Activated CD4-positive, CD25-positive, alpha-beta regulatory T cell treated with anti-CD3 and anti-CD28 coated beads, Interleukin-2, amount 50 U/mL, for 16 hours (primary cell): ENCODE measurements around the gene PRICKLE1.

Experiments
- DNase-seq: peaks from one replicate; pipeline ENCODE4 v3.0.0-alpha.2; 2020; ENCODE audit warnings: low read depth, low spot score

The PRICKLE1 gene

DNA sequence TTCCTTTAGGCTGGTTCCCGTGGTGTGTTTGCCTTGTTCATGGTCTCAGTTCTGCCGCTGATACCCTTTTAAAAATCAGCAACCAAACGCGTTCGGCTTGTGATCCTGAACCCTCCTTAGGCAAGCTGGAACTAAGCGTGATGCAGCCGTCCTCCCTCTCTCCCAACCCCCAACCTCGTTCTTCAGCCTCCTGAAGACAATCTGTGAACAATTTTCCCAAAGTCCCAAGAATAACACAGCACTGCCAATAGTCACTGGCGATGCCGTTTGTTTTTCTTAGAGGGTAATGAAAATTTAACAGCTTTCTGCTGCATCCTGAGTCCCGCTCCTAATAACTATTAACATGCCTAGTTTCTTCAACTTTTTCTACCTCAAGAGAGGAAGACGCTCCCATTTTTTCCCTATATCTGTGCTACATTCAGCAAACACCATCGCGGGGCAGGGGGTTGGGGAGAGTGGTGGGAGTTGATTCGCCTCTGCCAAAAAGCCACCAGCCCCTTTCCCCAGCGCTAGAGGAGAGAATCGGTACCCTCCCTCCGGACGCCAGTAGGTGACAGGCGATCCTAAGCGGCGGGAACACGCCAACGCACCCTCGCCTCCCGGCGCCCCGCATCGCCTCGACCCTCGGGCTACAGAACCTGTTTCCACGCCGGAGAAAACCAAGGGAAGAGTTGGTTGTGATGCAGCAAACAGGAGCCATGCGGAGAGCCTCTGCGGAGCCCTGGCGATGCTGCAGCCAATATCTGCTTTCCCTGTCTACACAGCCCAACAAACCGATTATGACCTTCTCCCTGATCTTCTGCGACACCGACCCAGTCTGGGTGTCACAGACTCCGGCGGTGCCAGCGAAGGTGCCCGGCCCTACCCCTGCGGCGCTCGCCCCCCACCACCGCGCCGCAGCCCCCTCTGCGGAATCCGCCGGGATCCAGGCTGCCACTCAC is 752 bp downstream of the PRICKLE1 start:
- DNase-seq = no peak

DNA sequence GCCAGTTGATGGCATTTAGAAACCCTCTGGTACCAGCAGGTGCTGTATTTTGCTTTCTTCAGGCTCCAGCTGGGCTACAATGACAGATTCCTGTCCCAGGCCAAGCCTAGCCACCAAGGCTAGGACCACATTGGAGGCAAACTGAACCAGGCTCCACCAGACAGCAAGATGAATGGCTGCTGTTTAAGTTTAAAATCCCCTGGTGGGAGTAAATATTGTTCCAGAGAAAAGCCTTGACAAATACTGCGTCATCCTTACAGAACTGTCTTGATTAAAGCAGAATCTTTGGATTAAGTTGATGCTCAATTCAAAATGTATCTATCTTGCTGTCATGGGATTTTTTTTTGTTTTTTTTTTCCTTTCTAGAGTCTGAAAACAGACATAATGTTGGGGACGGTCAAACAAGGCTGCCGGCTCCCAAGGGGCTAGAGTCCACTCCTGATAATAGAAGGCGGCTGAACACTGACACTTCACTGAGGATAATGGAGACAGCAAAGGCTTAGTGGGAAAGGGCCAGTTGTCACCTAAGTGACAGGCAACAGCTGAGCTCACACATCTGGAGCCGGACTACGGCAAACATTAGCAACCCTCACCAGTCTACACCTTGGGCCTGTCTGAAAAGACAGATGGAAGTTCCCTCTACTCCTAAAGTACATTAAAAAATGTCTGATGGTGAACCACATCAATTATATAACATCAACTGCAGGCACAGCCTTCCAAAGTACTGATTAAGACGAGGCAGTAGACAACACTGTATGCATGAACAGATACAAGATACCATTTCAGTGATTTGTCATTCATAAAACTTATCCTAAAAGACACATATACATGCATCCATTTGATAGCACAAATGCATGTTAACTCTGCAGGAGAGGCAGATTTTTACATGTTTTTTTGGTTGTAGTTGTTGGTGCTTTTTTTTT is 1.7 kb downstream of the PRICKLE1 start:
- no peak for DNase-seq

DNA sequence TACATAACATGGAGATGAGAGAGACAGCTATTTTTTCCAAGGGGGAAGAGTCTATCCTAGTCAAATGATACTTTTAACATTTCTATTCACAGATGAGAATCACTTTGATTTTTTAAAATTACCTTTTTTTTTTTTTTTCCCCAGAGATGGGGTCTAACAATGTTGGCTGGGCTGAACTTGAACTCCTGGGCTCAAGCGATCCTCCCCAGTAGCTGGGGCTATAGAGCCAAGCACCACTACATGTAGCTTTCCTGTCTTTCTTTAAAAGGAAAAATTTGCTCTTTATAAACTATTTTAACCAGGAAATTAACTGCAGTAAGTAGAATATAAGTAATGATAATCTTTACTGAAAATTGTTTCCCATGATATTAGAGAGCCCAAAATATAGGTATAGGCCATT is 3.3 kb downstream of the PRICKLE1 start:
- DNase-seq = no peak

DNA sequence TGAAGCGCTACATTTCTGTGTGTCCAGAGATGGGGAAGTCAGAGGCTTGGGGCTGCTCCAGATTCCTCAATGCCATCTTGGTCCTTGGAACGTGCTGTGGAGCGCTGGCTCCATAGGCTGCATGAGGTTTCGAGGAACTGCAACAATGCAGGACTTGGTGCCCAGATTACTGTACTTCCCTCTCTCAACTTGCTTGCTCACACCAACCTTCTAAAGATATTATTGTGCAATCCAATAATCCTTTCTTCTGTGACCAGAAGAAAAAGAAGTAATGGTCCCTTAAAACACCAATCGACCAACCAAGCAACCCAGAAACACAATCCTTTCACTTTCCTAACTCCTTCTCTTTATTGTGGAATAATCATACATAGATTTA is 3.7 kb downstream of the PRICKLE1 start:
- DNase-seq = no peak

DNA sequence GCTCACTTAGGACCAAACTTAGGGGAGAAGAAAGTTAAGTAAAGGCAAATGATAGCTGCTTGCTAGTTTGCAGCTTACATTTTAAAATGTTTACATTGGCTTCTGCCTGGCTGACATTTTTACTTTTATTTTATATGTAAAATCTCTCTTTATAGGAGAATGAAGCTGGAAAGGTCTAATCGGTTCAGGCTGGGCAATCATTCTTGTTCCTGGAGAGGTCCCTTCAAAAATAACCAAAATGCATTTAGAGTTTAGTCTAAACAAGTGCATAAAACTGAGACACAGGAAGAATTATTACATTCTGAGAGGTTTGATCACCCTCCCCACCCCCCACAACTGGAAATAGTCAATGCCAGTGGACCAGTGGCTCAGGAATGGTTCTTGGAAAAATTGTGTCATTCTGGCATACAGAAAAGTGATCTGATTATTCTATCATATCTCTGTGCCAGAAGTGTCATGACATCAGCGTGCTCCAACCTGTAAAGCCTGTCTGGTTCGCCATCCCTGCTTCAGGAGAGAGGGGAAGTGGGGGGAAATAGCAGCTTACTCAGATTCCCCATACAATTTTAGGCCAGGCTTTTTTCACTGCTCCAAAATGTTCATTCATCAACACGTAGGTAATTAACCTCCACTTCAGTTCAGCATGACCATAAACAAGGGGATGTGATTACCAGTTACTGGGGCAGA is 4.2 kb downstream of the PRICKLE1 start:
- no peak for DNase-seq

DNA sequence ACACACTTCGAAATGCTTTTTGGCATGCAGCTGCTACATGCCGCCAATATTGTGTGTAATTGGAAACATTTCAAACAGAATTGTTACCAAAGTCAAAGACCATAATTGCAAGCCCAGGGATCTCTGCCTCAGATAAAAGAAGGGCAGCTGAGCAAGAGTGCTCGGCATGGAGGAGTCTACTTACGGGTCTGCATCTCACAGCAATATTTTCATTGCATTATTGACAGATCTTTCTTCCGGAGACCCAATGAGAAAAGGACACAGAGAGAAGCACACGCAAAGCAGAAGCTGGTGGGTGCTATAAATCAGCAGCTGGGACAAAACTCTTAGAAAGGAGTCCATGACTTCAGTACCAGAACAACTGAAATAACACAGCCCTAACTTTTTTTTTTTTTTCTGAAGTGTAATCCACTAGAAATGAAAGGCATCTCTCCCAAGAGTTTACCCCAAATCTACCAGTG is 4.9 kb downstream of the PRICKLE1 start:
- no peak for DNase-seq

DNA sequence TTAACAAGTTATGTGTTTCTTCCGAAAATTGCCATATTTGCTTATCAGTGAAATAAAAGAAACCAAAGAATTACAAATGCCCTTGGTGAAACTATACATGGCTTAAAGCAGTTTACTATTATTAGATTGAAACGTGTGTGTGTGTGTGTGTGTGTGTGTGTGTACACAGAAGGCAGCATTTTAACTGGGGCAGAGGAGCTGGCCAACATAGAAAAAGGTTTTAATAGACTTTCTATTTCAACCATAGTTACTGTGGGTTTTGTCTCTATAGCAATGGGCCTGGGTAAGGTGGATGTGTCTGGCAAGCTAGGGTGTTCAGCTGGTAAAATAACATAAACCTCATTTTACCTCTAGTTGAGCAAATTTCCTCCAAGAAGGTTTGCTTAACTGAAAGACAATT is 6.5 kb downstream of the PRICKLE1 start:
- no peak for DNase-seq

DNA sequence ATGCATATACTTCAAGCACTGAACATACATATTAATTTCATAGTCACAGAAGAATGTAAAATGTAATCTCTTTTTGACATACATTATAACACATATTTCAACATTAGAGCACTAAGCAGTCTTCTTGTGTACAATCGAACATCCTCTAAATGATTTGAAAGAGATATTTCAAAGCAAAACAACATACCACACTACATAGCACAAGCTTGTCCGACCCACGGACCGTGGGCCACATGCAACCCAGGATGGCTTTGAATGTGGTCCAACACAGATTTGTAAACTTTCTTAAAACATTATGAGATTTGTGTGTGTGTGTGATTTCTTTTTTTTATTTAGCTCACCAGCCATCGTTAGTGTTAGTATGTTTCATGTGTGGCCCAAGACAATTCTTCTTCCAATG is 7.0 kb downstream of the PRICKLE1 start:
- no peak for DNase-seq

DNA sequence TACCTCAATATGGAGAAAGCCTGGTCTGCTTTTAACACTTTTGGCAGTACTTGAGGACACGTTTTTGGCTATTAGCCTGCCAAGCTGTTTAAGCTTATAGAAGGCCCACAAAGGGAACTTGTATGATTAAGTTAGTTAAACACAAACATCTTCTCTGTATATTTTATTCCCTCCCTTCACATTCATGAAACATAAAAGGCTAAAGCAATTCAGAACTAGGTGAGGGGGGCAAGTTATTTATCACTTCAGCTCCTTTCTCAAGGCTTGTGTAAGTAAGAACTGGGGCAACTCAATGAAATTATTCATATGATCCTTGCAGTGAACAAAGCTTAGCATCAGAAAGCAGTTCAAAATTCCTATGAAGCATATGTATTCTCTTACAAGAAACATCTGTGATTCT is 7.5 kb downstream of the PRICKLE1 start:
- no peak for DNase-seq

DNA sequence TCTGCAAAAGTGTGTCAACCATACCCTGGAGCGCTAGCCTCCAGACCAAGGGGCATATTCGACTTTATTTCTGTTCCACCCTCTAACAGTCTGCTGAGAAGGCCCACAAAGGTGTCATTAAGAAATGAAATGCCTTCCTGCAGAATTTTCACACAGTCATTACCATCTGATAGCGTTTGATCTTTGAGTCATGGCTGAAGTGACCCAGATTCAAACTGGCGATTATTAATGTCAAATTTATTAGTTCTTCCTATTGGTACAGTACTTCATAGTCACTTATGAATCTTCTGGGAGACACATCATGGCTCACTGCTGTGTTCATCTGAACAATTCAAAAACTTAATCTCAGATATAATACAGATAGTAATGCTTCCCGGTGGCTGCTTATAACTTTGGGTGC is 13.2 kb downstream of the PRICKLE1 start:
- no peak for DNase-seq

DNA sequence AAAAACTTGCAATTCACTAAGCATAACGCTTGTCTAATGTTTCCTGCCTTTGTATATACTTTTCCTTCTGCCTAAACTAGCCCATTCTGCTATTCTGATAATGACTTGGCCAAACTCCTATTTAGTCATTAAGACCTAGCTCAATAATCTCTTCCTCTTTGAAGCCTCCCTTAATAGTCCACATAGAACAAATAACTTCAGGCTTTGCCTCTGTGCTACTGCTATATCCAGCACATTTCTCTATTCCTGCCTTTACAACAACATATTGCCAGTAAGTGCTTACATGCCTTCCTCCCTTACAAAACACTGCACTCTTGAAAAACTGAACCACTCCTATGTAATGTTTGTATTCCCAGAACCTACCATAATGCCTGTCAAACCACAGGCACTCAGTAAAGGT is 13.8 kb downstream of the PRICKLE1 start:
- no peak for DNase-seq

DNA sequence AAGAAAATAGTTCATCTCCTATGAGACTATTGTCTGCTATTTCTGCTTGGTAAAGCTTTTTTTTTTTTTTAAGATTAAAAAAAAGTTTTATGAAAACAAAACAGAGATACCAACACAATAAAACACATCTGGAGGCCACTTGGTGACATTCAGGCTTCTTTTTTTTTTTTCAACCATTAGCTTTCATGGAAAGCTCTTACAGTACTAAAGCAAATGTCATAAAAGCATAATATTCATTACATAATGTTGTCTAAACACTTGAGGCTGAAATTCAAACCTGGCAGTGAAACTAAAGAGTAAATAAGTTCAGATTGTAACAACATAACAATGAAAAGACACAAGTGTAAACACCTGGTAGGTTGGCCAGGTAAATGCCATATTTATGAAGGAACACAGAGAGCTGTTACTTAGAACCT is 14.7 kb downstream of the PRICKLE1 start:
- DNase-seq = no peak

DNA sequence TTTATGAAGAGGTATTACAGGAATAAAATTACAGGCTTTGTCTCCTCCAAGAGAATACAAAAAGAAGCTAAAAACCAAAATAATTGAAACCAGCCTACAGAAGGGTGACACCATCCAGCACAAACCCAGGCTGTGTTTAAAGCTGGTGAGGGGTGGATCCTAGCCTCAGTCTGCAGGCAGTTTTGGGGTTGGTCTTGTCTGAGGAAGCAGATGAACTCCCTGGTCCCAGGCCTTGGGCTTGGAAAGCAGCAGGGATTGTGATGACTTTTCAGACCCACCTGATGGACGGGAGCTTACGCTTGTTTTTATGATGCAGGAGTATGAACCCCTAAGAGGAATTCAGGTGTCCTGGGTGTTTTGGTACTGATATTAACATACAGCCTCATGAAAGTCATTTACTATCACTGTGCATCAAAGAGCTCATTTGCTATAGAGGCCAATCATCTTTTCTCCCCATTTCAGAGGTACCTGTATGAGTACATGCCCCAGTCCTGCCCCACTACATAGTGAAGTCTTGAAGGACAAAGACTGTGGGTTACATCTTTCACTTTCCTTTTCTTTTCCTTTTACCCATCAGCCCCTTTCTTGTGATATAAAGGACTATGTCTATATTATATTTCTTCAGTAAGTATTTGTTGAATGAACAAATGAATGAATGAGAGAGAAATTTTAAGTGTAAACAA is 18.1 kb downstream of the PRICKLE1 start:
- DNase-seq = no peak

DNA sequence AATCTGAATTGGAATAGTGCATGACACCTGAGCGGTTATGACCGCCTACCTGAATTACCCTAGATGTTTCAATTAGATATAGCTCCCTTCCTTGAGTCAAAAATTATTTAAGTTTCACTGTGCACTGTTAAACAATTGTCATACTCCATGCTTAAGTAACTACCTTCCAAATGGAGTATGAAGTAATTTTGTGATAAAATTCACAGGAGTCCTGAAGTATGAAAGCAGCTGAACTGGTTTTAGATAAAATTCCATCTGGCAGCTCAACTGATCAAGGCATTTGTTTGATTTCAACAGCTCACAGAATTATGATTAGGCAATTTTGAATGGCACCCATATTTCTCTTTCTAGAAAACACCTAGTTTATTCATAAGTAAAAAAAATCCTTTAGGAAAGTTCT is 19.5 kb downstream of the PRICKLE1 start:
- no peak for DNase-seq

DNA sequence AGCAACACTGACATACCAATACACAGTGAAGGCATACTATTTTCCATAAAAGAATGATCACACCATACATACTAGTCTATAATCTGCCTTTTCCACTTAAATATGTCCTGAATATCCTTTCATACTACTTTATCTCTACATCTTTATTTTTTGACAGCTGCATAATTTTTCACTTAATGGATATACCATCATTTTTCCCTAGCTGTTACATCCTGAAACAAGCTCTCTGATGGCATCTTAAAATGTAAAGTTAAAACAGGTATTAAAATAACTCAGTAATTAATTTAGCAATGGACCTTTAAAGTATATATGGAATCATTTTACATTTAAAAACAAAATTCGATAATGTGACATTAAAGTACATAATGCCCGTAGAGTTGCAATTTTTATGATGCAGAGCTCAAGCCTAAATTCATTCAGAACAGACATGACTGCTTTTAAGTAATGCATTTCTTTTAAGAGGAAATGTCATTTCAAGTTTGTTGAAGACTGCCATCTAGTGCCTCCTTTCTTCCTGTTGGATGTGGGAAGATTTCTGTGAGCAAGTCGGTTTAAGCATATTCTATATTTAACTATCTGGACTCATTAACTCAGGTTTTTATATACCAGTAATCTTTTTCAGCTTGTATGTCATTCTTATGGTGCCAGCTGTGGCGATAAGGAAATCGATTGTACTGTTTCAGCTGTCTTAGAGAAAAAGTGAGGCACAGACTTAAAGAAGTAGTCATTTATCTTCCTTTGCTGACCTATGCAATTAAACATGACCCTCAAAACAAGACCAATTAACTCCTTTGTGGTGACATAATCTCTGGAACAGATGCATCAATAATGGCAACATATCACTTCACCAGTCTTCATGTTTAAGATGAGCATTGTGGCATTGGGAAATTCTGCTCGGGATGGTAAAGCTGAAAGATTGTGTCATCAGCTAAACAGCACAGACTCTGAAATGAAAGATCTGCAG is 20.3 kb downstream of the PRICKLE1 start:
- DNase-seq = no peak

DNA sequence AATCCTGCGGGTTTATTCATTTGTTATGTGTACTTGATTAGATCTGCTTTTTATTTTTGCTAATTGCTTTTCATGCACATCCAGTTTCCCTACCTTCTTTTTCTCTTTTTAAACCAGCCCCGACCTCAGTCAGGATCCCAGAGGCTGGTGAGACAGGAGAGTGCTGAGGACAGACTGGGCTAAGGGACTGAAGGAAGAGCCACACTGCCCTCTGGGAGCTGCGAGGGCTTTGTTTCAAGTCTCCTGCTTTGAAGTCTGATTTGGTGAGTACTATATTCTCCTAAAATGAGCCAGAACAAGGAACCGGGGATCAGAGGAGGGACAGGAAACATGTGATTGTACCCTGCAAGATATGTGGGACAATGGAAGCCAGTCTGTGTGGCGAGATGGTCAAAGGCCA is 23.9 kb downstream of the PRICKLE1 start:
- no peak for DNase-seq

DNA sequence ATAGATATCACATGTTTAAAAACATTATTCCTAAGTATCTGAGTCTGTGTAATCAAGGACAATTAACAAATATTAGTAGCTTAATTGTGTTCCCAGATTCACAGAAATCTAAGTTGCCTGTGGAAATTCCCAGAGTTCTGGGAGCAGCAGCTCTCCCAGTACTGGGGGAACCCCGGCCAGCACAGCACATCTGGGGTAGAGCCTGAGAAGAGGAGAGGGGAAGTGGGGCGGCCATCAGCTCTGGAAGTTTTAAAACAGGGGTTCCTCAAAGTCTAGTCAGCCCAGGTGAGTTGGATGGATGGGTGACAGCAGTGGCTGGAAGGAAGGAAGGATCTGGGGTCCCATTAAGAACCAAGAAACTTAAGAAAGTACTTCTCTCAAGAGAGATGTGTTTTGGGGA is 24.6 kb downstream of the PRICKLE1 start:
- no peak for DNase-seq

DNA sequence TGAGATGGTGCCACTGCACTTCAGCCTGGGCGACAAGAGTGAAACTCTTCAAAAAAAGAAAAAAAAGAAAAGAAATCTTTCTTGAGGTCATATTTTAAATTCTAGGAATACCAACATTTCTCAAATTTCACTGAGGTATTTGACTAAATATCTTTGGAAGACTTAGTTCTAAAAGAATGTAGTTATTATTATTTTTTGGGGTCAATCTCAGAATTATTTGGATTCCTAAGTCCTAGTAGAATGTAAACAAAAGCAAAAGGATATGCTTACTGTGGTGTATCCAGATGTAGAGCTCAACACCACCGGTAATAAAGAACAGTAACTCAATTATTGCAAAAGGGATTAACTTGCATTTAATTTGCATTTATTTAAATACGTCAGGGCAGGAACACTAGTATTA is 25.0 kb downstream of the PRICKLE1 start:
- DNase-seq = no peak

DNA sequence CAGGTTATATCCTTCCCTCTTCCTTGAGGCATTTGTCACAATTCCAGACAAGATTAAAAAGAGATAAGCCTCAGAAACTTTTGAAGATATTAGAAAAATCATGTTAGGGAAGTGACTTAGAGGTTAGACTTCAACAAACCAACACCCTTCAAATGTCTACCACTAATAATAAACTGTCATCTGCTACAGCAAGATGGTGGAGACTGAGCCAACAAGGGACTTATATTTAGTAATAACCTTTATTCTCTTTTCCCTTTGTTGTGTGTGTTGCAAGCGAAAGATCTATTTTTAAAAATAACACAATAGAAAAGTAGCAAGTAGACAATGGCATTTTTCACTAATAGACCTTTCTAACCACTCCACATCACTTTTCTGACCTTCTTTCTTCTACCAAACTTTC is 28.6 kb downstream of the PRICKLE1 start:
- DNase-seq = no peak

DNA sequence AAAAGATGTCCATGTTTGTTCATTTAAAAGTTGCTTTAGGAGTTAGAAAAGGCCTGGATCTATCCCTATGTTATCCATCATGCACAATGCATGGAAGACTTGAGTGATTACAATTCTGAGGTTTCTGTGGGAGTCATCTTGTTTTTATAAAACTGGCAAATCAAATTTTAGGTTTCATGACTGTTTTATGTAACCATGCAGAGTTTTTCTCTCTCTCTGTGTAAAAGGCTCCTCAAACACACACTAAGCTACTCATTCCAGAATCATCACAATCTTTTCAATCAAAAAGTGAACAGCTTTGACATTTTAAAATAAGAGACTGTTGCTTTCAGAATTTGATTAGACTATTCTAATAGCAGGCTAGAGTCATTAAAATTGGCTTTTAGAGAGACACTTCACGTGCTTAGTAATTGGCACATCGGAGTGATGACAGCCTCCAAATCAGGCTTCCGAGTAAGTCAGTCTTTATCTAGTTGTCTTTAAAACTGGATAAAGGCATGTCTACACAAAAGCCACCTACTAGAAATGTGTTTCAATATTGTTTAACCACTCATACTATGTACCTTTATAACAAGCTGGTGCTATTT is 31.9 kb downstream of the PRICKLE1 start:
- no peak for DNase-seq
